Measurements from ENCODE around the gene IGFBP6.
"Not testable (repeated sequence)": the region's sequence is repeated elsewhere in the genome, so short reads cannot be mapped to it uniquely, and the experiment has no call there.

The IGFBP6 gene

DNA sequence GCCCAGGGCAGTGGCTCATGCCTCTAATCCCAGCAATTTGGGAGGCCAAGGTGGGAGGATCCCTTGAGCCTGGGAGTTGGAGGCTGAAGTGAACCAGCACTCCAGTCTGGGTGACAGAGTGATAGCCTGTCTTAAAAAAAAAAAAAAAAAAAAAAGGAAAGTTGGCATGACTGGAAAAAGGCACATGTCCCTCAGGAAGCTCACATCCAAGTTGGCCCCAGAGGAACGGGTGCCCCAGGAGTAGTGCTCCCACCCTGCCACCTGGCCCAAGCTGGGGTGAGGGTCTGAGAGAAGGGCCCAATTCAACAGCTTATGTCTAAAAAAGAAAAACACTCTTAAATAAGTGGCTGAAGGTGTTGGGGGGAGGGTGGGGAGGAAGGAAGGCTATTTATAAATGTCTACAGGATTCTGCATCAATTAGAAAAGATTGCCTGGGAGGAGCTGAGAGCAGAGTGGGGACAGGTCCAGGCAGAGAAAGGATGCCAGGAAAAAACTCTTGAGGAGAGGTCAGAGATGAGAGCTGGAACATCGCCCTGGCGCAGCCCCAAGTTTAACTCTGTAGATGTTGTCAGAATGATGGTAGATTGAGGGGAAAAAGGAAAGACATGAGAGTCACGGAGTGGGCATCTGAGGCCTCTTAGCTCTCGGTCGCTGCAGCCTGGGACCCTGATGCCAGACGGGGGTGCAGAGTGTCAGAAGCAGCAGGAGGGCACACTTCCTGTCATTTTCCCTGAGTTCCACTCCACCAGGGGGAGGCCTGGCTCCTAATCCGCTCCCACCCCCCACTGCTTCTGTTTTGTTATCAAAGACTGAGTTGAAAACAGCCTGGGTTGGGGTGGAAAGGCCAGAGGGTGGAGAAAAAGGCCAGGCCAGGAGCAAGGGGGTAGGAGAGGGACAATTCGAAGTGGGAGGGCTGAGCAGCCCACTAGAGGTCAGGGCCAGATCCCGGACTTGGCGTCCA lies 25.6 kb upstream of the IGFBP6 start:
- DNase-seq, result no peak

DNA sequence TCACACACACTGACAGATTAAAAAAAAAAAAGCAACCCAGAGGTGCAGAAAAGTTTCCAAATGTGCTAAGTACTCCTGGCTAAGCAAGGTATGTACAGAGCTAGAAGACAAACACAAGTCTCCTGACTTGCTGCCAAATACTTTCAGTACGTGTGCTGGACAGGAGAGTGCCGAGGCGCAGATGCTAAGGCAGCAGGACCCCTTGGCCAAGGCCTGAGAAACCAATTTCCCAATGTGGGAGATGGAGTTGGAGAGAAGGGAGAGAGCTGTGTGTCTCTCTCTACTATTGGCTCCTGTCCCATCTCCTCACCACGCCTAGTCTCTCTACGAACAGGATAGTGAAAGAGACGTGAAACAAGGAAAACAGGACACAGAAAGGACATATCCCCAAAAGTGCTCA lies 23.6 kb upstream of the IGFBP6 start:
- no peak for DNase-seq

DNA sequence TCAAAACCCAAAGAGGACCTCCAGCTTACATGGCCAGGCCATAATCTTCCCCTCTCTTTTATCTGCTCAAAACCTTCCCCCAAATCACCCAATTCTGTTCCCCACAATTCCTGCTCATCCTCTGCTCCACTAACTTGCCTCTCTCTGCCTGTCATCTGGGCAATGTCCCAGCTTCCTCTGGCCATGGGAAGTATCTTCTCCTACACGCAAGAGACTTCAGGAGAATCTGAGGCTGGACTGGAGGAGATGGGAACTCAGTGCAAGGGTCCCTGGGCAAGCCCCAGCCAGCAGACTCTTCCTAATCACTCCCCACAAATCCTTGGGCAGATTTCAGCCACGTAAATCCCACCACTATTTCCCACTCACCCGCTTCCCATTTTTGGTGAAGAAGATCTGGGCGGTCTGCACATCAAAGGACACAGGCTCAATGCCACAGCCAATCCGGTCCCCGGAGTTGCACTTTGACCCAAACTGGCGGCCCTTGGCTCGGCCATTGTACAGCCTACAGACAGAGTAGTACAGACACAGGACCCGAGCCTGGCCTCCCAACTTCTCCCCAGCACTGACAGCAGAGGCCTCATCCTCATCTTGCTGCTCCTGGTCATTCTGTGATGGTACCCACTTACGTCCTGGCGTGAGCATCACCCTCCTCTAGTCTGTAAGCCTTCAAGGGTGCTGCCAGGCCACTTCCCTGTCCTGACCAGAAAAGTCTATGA lies 23.0 kb upstream of the IGFBP6 start:
- DNase-seq, result no peak

DNA sequence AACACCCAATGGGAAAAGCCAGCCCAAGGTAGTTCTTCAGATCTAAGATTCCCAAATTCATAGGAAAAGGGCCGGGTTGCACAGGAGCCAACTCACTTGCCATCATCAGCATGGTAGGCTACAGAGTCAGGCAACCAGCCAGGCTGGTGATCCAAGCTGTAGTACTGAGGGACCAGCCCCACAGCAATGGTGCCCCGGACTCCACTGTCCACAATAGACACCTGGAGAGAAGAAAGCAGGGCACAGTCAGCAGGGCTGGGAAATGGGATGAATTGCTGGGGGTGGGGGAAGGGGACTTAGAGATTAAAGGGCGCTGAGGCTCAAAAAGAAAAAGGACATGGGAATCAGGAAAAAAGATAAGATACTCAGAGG lies 22.5 kb upstream of the IGFBP6 start:
- DNase-seq, result no peak

DNA sequence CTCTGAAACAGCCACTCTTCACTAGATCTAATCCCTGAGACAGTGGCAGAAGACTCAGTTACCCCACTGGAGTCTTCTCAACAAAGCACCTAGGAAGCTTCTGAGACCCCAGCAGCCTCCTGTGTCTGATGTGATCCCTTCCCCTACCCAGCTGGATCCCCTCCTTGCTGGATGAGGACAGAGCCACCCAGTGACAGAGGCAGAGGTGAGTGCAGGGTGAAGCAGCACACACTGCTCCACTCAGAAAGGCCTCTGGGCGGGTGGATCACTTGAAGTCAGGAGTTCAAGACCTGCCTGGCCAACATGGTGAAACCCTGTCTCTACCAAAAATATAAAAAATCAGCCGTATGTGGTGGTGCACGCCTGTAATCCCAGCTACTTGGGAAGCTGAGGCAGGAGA lies 21.0 kb upstream of the IGFBP6 start:
- no peak for DNase-seq

DNA sequence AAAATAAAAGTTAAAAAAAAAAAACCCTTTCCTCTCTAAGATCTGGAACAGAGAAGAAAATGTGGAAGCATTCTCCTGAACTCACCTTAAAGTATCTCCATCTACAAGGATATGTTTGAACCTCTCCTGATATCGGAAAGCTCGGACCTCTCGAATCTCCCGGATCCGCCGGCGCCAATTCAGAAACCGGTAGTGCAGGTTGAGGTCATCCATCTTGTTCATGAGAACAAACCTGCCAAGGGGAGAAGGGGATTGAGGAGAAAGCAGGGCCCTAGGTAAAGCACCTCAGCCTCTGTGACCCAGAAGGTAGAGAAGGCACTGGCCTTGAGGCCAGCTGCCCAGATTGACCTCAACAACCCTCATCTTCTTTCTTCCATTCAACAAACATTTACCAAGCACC lies 20.4 kb upstream of the IGFBP6 start:
- DNase-seq, result no peak

GRCh38 chr12:53078425-53079225 lies 18.8 kb upstream of the IGFBP6 start:
- peak; percentile 27 for DNase-seq

- DNase-seq, result peak; percentile 97
Observed at GRCh38 chr12:53079226-53080117, 18.0 kb upstream of the IGFBP6 start, which contains the start of gene SPRYD3. Gene SPRYD3, minus strand, starts transcription at chr12:53079390. Its CDS starts 57 bp downstream, at chr12:53079333.

DNA sequence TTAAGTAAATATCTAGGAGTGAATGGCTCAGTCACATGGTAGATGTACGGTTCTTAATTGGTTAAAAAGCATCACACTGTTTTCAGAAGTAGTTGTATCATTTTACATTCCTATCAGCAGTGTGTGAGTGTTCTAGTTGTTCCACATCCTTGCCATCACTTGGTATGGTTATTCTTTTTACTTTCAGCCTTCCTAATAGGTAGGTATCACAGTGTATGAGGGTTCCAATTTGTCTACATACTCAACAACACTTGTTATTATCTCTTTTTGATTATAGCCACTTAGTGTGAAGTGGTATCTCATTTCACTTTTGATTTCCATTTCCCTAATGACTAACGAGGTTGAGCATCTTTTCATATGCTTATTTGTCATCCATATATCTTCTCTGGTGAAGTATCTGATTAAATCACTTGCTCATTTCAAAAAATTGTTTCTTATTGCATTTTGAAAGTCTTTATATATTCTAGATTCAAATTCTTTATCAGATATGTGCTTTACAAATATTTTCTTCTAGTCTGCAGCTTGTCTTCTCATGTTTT lies 14.8 kb upstream of the IGFBP6 start:
- no peak for DNase-seq

- DNase-seq, result no peak
Observed at GRCh38 chr12:53086361-53086760, 11.1 kb upstream of the IGFBP6 start.

- no peak for DNase-seq
Observed at GRCh38 chr12:53090105-53090504, 7.4 kb upstream of the IGFBP6 start.

DNA sequence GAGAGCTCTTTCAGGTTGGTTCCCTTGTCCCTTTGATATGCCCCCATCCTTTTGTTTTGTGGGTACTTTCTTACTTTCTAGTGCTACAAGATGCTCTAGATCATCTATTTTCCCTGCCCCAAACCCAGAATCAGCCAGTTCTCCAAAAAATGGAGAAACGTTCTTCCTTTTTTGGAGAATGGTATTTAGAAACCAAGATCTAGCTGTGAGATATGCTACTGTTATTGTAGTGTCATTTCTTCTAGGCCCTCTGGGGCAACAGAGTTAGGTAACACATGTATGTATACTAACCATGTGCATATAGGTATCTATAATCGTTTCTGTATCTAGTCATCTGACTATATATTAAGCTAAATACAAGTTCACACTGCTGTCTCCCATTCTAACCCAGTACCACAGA lies 6.9 kb upstream of the IGFBP6 start:
- no peak for DNase-seq

- DNase-seq, result no peak
Observed at GRCh38 chr12:53091756-53092155, 5.7 kb upstream of the IGFBP6 start.

DNA sequence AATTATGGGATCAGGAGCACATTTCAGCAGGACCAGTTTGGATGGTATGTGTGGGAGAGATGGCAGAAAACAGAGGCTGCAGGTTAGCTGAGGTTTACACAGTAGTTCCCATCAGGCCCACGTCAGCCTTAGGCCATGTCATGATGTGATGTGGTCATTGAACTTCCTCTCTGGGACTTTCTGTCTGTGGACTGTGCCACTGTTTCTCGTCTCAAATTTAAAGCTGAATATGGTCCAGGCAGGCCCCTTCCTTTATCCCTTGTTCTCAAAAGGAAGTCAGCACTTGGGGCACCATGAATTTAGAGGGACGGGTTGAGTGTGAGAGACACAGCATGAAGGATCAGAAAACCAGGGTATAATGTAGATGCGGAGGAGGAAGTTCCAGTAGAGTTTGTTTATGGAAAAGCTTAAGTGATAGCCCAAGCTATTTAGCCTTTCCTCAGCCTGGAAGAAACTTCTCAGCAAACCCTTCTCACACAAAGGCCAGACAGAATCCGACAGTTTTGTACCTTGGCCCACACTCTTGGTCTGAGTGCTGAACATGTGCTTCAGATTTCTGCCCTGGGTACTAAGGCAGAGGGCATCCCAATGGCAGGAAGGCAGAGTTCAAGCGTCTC lies 3.6 kb upstream of the IGFBP6 start:
- no peak for DNase-seq

GRCh38 chr12:53094394-53094787 lies 3.1 kb upstream of the IGFBP6 start:
- no peak for DNase-seq

GRCh38 chr12:53094796-53095595 lies 2.5 kb upstream of the IGFBP6 start:
- DNase-seq, result not testable (repeated sequence)

GRCh38 chr12:53095596-53095895 lies 1.9 kb upstream of the IGFBP6 start:
- not testable (repeated sequence) for DNase-seq

DNA sequence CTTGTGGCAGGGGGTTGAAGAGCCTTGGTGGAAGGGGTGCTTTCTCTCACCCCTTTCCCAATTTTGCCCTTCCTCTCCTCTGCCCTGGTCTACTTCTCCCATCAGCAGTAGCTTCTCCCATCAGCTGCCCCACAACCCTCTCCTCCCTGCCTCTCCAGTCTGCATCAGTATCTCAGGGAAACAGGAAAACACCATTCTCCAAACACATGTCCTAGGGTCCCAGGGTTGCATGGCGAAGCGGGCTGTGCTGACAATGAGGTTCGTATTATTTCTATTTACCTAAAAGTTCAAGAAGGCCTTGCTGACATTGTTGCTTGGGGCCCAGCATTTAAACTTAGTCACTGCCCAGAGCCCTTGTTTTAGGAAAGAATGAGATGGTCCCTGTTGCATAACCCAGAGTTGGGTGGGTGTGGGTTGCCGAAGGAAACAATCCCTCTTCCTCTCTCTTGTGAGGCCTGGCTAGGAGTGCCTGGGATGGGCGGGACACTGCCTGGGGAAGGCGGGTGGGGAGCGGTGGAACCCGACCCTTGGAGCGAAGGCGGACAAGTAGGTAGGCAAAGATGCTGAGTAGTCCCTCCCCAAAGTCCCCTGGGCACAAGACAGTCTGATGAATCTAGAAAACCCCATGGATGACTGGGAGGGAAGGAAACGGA lies 1.3 kb upstream of the IGFBP6 start:
- DNase-seq, result peak; percentile 90

GRCh38 chr12:53096759-53097158 lies 708 bp upstream of the IGFBP6 start:
- no peak for DNase-seq

DNA sequence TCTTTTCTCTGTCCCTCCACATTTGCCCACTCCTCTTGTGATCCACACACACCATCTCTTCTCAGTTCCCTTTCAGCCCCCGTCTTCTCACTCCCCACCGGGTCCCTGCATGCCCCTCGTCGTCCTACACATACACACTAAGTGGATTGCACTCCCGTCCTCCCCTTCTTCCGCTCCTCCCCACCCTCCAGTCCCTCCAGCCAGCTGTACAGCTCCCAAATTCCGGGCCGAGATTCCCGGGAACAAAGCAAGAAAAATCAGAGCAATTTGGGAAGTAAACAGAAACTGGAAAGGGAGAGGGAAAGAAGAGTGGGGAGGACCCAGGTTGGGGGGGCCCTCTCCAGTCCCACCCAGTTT lies 282 bp upstream of the IGFBP6 start:
- DNase-seq, result peak; percentile 50
